GM19324 (cell line): ENCODE data around the gene CDC42BPB.
"Not testable (repeated sequence)": the region's sequence is repeated elsewhere in the genome, so short reads cannot be mapped to it uniquely, and the experiment has no call there.

Experiments
- ATAC-seq: cut with Tn5 transposase; IDR thresholded peaks from one replicate; pipeline ENCODE4 v1.9.1; 2021; ENCODE audit warnings: mild to moderate bottlenecking, moderate library complexity; ENCODE audit not compliant: unreplicated experiment, low FRiP score

Gene CDC42BPB

DNA sequence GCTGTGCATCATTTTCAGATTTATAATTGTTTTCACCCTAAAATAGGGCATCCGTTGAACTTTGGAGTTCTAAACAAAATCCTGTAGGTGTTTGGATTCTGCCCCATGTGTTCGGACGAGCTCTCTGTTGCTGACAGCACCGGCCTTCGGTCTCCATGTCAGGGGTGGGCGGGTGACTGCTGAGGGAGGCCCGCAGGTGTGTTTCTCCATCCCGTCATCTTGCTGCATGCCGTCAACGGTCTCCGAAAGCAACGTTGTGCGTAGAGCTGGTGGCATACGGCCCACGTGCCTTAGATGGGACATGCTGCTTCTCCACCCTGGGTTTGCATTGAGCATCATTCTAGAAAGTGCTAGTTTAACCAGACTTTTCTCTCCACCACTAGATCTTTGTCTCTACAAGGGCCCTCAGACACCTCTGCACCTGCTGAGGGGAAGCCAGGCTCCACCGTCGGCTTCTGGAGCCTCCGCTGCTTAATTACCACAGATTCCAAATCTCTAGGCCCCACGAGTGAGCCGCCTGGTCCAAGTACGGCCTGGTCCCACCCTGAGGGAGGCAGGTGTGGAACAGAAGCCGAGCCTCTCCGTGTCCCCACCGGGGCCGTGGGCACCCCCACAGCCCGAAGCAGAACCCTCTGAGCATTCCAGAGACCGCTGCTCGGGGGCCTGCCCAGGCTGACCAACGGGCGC, 150.6 kb downstream of the CDC42BPB start:
- ATAC-seq: no peak

DNA sequence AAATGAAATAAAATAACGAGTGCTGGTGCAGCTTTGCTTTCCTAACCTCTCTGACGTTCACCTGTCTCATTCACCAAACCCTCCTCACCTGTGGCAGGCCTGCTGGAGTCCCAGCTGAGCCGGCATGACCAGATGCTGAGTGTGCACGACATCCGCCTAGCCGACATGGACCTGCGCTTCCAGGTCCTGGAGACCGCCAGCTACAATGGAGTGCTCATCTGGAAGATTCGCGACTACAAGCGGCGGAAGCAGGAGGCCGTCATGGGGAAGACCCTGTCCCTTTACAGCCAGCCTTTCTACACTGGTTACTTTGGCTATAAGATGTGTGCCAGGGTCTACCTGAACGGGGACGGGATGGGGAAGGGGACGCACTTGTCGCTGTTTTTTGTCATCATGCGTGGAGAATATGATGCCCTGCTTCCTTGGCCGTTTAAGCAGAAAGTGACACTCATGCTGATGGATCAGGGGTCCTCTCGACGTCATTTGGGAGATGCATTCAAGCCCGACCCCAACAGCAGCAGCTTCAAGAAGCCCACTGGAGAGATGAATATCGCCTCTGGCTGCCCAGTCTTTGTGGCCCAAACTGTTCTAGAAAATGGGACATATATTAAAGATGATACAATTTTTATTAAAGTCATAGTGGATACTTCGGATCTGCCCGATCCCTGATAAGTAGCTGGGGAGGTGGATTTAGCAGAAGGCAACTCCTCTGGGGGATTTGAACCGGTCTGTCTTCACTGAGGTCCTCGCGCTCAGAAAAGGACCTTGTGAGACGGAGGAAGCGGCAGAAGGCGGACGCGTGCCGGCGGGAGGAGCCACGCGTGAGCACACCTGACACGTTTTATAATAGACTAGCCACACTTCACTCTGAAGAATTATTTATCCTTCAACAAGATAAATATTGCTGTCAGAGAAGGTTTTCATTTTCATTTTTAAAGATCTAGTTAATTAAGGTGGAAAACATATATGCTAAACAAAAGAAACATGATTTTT, 151.9 kb downstream of the CDC42BPB start:
- no peak for ATAC-seq

DNA sequence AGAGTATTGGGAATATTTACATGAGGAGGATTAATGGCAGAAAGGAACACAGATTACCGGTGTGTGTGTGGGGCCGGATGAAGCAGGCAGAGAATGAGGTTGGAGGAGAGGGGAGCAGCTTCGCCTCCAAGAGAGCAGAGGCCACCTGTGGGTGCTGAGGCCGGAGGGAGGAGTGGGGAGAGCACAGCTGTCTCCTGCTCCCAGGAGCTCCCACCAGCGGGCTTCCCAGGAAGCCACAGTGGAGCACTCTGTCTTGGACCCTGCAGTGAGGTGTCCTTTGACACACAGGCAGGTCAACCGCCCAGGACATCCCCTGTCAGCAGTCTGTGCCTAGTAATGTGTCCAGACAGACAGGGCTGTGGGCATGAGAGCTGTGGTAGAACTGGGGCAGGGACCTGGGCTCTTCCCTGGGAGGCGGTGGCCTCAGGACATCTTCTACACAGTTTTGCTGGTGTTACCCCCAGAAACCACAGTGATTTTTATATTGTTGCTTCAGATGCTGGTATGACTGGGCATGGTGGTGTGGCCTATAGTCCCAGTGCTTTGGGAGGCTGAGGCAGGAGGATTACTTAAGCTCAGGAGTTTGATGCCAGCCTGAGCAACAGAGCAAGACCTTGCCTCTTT, 153.3 kb downstream of the CDC42BPB start:
- no peak for ATAC-seq

DNA sequence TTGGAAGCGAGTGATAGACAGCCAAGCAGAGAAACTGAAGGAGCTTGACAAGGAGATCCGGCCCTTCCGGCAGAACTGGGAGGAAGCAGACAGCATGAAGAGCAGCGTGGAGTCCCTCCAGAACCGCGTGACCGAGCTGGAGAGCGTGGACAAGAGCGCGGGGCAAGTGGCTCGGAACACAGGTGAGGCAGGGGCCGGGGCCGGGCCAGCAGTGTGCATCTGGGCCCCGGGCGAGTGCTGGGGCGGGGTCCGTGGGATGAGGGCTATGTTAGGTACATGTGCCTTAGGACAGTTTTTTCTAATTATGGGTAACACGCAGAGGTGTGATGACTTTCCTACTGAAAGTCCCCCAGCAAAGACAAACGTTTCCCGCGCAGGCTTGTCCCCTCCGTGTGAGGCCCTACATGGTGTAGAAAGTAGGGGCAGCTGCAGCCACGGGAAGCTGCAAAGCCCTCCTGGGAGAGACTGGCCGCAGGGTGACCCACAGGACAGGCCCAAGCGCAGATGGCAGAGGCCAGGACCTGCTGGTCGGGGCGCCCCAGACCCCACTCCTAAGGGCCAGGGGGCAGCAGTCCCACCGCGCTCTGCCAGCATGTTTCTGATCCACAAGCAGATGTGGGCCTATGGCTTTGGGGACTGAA, 154.0 kb downstream of the CDC42BPB start:
- no peak for ATAC-seq

DNA sequence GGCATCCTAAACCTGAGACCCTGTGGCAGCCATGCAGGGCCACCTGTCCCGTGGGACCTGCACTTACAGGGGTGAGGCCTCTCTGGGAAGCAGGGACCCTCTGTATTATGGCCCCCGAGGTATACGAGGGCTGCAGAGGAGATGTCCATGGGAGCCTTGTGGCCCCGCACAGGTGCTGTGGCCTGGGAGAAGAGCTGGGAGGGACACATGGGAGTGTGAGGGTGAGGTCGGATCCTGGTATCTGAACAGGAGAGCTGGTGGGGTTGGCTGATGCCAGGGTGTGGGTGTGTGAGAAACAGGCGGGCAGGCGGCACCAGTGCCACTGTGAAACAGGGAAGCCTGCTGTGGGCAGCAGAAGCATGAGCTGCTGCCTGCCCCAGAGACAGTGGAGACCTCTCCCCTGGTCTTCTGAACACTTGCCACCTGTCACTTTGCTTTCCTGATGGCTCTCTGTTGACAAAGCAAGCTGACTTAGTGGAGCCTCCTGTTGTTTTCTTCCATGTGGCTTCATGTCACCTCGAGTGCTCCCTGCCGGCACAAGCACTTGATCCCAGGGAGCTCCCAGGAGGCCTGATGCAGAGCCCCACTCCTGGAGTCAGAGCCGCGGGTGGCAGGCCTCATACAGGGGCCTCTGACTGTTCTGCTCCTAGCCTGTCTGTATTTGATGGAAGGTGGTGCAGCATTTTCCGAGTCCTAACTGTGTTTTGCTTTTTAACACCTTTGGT, 154.7 kb downstream of the CDC42BPB start:
- ATAC-seq: no peak

GRCh38 chr14:102902086-102902485, 155.3 kb downstream of the CDC42BPB start:
- ATAC-seq: no peak

DNA sequence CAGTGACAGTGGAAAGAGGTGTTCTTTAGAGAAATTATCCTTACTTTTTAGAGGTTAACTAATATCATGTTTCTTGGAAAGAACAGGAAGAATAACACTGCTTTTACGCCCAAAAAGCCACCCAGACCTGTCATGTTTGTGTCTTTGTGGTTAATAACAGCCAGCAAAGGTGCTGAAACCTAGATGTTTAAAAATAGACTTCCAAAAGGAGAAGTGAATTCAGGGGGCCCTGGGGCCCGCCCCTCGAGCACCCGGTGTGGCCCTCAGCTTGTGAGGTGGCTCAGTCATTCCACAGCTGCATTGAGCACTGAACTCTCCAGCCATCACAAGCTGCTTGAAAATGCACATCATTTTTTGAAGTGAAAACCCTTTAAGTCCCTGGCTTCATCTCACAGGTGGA, 155.7 kb downstream of the CDC42BPB start:
- ATAC-seq: peak; percentile 66

DNA sequence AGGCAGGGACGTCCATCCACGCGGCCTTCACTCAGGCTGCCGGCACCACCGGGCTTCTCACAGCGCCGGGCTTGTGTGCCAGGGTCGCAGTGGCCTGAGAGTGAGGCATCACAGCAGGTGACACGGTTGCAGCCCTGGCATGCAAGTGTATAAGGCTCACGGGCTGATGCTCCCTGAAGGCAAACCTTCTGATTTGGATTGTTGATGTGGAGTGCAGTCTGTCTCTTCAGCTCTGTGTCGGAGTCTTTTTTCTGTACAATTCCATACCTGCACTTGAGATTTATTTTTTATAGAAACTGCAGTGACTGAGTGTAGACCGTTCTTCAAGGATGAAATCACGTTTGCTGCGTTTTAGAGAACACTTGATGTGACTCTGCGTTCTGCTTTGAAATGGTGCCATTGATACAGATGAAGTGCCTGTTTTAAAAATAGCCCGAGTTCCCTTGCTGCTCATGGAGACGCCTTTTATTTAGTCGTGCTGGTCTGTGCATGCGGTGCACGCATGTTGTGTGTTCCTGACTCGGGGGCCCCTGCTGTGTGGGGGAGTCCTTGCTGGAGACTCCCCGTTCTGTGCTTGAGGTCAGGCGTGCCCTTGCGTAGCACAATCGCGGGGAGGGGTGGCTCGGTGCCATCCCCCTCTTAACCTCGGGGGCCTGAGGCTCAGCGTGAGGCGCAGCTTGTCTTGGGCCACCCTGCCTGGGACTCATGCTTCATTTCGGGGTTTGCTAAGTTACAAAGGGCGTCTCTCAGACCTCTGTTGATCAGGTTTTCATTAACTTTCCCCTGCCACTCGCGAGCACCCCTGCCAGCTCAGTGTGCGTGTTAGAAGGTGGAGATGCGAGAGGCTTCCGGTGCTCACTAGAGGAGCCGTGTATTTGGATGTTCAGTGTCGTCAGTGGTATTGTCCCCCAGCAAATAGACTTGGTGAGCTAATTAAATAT, 156.4 kb downstream of the CDC42BPB start:
- peak; percentile 74 for ATAC-seq

DNA sequence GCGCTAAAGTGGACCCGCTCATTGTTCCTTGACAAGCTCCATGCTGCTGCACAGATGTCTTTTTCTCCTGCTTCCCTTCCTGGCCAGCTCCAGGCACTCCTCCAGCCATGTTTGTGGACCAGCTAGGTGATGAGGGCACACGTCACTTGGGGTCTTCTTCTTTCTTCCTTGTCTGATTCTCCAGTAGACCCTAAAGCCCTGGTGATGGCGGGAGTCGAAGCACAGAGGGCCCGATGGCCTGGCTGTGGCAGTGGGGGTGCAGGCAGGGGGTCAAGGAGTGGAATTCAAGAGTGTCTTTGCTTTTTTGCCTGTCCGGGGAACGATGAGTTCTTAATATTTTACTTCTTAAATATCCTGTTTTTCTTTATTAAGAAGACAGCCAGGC, 157.8 kb downstream of the CDC42BPB start:
- ATAC-seq: no peak

DNA sequence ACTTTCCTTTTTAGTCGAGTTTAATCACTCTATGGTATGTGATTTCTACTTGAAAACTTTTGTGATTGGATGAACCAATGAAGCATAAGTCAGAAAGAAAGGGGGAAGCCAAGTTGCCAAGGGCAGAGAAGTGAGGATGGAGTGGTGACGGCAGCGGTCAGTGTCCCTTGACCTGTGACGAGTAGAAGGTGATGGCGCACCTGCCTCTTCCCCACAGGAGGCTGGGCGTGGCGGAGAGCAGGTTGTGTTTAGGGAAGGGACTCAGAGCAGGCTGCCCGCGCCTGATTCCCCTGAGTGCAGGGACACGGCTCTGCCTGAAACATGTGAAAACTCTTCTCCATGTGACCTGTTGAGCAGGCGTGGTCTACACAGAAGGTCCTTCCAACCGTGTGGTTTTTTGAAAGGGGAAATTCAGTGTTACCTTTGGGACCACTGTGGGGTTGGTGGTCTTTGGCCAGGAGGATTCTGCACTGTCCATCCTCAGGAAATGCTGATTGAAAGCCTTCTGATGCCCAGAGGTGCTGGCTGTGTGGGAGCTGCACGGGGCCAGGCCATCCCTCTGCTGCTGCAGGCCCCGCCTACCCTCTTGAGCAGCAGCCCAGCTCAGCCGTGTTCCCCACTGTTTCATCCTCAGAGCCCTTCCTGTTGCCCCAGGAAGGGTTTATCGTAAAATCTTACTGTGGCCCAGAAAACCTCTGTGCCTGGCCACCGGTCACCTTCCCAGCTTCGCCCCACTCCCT, 158.4 kb downstream of the CDC42BPB start:
- no peak for ATAC-seq

DNA sequence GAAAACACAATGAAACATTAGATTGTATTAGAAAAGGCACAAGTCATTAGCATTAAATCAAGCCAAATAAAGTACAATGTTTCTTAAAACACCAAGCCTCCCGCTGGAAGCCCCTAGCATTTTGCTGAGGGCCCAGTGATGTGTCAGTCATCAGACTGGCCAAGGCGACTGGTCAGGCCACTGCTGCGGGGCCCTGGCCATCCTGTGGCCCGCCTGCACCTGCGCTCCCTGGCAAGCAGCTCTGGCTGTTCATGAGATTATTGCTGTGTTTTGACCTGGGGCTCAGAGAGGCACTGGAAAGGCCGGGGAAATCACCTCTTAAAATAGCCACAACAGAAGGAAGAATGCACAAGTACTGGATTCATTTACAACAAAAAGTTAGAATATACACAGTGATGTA, 159.1 kb downstream of the CDC42BPB start:
- ATAC-seq: no peak

GRCh38 chr14:102897299-102898027, 159.9 kb downstream of the CDC42BPB start:
- ATAC-seq: no peak

DNA sequence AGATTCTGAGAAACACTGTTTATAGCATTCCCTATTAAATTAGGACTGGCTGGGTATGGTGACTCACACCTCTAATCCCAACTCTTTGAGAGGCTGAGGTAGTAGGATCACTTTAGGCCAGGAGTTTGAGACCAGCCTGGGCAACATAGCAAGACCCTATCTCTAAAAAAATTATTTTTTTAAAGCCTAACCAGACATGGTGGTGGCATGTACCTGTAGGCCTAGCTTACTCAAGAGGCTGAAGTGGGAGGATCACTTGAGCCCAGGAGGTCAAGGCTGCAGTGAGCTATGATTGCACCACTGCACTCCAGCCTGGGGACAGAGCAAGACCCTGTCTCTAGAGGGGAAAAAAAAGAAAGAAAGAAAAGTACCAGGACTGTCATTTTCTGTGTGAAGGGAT, 160.6 kb downstream of the CDC42BPB start:
- ATAC-seq: not testable (repeated sequence)

GRCh38 chr14:102893452-102893851, 163.9 kb downstream of the CDC42BPB start:
- ATAC-seq: no peak

DNA sequence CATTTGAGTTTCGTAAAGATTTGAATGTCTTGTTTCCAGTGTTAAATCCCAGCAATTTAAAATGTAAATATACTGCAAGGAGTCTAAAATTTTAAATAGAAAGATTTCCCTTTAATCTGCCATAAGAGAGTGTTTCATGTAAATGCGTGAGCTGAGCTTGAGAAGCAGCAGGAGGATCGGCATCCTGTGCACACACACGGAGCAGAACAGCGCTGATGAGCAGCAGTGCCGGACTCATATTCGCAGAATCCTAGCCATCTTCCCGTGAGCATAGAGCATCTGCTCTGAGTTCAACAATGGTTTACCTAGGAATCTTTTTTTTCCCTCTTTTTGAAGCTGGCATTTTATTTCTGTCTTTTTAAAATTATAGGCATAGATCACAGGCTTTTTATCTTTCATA, 164.7 kb downstream of the CDC42BPB start:
- ATAC-seq: no peak

DNA sequence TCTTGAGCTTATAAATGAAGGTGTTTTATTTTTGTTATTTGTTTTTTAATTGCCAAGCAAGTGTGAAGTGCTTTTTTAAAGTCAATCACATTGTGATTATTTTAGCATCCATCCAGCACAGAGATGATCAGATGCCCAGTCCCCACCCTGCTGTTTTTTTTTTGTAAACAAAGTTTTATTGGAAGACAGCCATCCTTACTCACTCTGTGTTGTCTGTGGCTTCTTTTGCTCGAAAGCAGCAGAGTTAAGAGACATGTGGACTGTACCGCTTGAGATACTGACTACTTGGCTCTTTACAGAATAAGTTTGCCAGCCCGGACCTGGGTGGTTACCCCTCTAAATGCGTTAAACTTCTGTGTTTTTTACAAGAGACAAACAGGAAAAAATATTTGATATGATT, 165.8 kb downstream of the CDC42BPB start:
- ATAC-seq: no peak

DNA sequence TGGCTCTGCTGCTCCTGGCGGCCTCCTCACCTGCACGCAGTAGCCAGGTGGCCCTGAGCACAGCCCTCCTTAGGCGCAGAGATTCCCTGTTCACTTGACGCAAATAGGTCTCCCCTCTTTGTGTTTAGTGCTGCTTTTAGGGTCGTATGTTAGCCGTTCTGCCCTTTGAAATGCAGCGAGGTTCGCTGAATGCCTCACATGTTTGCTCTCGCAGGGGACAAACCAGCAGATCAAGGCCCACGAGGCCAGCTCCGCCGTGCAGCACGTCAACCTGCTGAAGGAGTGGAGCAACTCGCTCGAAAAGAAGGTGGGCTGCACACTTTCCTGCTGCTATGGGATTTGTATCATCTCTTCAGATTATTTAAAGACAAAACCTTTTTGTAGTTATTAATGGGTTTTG, 166.2 kb downstream of the CDC42BPB start:
- ATAC-seq: no peak

GRCh38 chr14:102889615-102890014, 167.7 kb downstream of the CDC42BPB start:
- ATAC-seq: no peak
